PFSK-1 (cell line): Measurements from ENCODE around the gene PNPLA7.

Source experiments
- FOXP2 ChIP-seq: optimal IDR thresholded peaks from 2 replicates; pipeline ENCODE3; 2011; ENCODE audit warnings: borderline replicate concordance, control low read depth, inconsistent platforms; ENCODE audit not compliant: insufficient read depth; ENCODE audit errors: extremely low read length, extremely low read depth
- POLR2AphosphoS5 ChIP-seq: IDR thresholded peaks from 2 replicates; pipeline ENCODE4 v1.6.1; 2012; ENCODE audit warnings: low read depth, mild to moderate bottlenecking, control low read depth, low read length, moderate library complexity
- SIN3A ChIP-seq: IDR thresholded peaks from 2 replicates; pipeline ENCODE4 v1.6.1; 2012; ENCODE audit warnings: mild to moderate bottlenecking, low read length, moderate library complexity, borderline replicate concordance; ENCODE audit not compliant: insufficient read depth
- TAF1 ChIP-seq: IDR thresholded peaks from 2 replicates; pipeline ENCODE4 v1.6.1; 2012; ENCODE audit warnings: low read length, control low read depth, borderline replicate concordance; ENCODE audit not compliant: insufficient read depth
- TF ChIP-seq, protein P1 (sequence below), 2 experiments: IDR thresholded peaks; 2 replicates each; pipeline versions ENCODE4 v1.6.1 to v1.8.0; 2011 to 2012; ENCODE audit warnings: low read depth in 2 of 2, low read length in 2 of 2, control low read depth in 1 of 2, inconsistent platforms in 1 of 2, mild to moderate bottlenecking in 1 of 2, moderate library complexity in 1 of 2; ENCODE audit not compliant: insufficient read depth in 1 of 2

PNPLA7 gene

DNA sequence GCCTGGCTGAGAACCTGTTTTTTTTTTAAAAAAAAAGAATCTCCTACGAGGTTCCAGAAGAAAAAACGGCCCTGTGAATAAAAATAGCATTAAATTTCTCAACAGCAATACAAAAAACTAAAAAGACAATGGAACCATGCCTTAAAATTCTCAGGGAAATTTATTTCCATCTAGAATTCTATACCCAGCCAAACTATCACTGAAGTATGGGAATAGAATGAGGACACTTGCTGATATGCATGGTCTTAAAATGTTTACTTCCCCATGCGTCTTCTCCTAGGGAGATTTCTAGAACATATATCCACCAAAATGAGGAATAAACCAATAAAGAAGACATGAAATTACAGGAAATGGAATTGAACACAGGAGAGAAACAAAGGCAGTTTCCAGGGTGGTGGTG, 74.5 kb downstream of the PNPLA7 start:
- TF ChIP-seq TAF1 (no peak), FOXP2 (no peak), POLR2AphosphoS5 (no peak), SIN3A (no peak)
- TF ChIP-seq, protein P1, sequence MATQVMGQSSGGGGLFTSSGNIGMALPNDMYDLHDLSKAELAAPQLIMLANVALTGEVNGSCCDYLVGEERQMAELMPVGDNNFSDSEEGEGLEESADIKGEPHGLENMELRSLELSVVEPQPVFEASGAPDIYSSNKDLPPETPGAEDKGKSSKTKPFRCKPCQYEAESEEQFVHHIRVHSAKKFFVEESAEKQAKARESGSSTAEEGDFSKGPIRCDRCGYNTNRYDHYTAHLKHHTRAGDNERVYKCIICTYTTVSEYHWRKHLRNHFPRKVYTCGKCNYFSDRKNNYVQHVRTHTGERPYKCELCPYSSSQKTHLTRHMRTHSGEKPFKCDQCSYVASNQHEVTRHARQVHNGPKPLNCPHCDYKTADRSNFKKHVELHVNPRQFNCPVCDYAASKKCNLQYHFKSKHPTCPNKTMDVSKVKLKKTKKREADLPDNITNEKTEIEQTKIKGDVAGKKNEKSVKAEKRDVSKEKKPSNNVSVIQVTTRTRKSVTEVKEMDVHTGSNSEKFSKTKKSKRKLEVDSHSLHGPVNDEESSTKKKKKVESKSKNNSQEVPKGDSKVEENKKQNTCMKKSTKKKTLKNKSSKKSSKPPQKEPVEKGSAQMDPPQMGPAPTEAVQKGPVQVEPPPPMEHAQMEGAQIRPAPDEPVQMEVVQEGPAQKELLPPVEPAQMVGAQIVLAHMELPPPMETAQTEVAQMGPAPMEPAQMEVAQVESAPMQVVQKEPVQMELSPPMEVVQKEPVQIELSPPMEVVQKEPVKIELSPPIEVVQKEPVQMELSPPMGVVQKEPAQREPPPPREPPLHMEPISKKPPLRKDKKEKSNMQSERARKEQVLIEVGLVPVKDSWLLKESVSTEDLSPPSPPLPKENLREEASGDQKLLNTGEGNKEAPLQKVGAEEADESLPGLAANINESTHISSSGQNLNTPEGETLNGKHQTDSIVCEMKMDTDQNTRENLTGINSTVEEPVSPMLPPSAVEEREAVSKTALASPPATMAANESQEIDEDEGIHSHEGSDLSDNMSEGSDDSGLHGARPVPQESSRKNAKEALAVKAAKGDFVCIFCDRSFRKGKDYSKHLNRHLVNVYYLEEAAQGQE (IDR thresholded peaks at IDR 0.05; ENCODE audit: insufficient read depth in 1 of 2, low read depth in 2 of 2, low read length in 2 of 2): no peak

DNA sequence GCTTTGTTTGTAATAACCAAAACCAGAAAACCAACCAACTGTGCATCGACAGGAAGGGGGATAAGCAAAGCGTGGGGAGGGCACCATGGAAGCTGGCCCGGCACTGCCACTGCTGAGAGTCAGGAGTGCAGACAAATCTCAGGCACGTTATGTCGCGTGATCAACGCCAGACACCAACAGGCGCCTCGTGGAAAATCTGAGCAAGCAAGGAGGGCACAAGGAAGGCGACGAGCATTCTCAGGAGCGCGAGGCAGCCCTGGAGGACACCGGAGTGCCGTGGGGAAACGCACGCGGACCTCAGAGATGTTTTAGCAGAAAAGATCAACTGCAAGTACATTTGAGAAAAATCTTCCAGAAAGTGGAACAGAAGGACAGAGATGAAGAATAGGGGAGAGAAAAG, 75.9 kb downstream of the PNPLA7 start:
- TF ChIP-seq POLR2AphosphoS5: no peak

DNA sequence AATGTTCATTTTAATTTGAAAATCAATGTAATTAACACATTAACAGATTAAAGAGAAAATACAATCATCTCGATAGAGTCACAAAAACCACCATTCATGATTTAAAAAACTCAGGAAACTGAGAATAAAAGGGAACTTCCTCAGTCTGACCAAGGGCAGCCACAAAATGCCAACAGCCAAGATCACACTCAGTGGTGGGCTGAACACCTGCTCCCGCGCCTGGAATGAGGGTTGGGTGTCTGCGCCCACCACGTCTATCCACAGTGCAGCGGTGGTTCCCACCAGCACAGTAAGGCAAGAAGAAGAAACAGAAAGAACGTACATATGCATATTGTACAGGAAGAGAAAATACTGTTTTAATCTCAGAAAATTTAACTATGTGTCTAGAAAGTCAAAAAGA, 79.4 kb downstream of the PNPLA7 start:
- TF ChIP-seq, protein P1 (IDR thresholded peaks at IDR 0.05; ENCODE audit: insufficient read depth in 1 of 2, low read depth in 2 of 2, low read length in 2 of 2): no peak
- TF ChIP-seq TAF1: no peak
- TF ChIP-seq SIN3A: no peak
- TF ChIP-seq FOXP2: no peak

DNA sequence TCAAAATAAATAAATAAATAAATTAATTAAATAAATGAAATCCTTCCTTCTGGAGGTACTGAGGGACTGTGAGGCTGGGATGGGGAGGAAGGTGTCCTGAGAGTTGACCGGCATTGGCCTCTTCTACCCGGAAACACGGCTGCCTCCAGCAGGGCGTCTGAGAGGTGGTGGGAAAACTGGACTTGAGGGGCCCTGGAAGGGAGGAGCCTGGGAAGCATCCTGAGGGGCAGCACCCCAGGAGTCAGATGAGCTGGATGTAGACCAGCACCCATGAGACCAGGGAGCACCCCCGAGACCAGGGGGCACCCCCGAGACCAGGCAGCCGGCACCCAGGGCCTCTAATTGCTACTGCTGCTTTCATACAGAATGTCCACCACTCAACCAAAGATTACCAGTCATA, 82.3 kb downstream of the PNPLA7 start:
- TF ChIP-seq SIN3A (no peak), FOXP2 (no peak), TAF1 (no peak), POLR2AphosphoS5 (no peak)
- TF ChIP-seq, protein P1 (IDR thresholded peaks at IDR 0.05; ENCODE audit: insufficient read depth in 1 of 2, low read depth in 2 of 2, low read length in 2 of 2): no peak

DNA sequence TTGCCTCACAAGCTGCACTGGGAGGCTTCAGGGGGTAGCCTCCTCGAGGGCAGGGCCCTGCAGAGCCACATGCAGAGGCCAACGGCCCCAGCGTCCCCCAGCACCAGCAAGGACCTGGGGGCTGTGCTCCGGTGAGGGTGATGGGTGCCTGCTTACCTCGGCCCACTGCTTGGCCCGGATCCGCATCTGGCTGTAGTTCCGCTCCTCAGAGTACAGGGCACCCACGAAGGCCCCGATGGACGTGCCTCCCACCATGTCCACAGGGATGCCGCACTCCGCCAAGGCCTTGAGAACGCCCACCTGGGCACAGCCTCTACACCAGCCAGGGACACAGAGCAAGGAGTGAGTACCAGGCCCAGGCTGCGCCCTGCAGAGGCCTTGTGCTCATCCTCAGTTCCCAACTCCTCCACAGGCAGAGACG, 83.0 kb downstream of the PNPLA7 start:
- TF ChIP-seq SIN3A: no peak
- no peak for TF ChIP-seq FOXP2
- no peak for TF ChIP-seq POLR2AphosphoS5
- TF ChIP-seq, protein P1 (IDR thresholded peaks at IDR 0.05; ENCODE audit: insufficient read depth in 1 of 2, low read depth in 2 of 2, low read length in 2 of 2): no peak
